IMR-90 (cell line): ENCODE results near the gene CPOX.

Experiments
- BHLHE40 ChIP-seq: fragments of 150-350 bp; IDR thresholded peaks from 2 replicates; pipeline ENCODE4 v1.6.1; 2016; ENCODE audit warnings: mild to moderate bottlenecking, low read depth, low read length
- MAFK ChIP-seq: IDR thresholded peaks from 2 replicates; pipeline ENCODE4 v1.6.1; 2012; ENCODE audit warnings: low read depth, low read length, improper control_type of control experiment
- MXI1 ChIP-seq: IDR thresholded peaks from 2 replicates; pipeline ENCODE4 v1.6.1; 2012; ENCODE audit warnings: low read depth, mild to moderate bottlenecking, low read length, moderate library complexity, borderline replicate concordance
- NFE2L2 ChIP-seq: fragments of 150-350 bp; IDR thresholded peaks from 2 replicates; pipeline ENCODE4 v1.6.1; 2016; ENCODE audit warnings: low read depth, mild to moderate bottlenecking, low read length
- POLR2A ChIP-seq: IDR thresholded peaks from 2 replicates; pipeline ENCODE4 v1.6.1; 2012; ENCODE audit warnings: mild to moderate bottlenecking, low read depth, low read length
- RFX5 ChIP-seq: IDR thresholded peaks from 2 replicates; pipeline ENCODE4 v1.8.0; 2012; ENCODE audit warnings: low read depth, mild to moderate bottlenecking, low read length, moderate library complexity
- SMC3 ChIP-seq: fragments of 150-350 bp; IDR thresholded peaks from 2 replicates; pipeline ENCODE4 v1.6.1; 2016; ENCODE audit warnings: low read depth, mild to moderate bottlenecking, antibody characterized with exemption, low read length, moderate library complexity
- TF ChIP-seq, protein P1 (sequence below): conservative IDR thresholded peaks from 2 replicates; pipeline ENCODE4 v1.5.1; 2012; ENCODE audit warnings: mild to moderate bottlenecking, low read depth, low read length, improper control_type of control experiment

DNA sequence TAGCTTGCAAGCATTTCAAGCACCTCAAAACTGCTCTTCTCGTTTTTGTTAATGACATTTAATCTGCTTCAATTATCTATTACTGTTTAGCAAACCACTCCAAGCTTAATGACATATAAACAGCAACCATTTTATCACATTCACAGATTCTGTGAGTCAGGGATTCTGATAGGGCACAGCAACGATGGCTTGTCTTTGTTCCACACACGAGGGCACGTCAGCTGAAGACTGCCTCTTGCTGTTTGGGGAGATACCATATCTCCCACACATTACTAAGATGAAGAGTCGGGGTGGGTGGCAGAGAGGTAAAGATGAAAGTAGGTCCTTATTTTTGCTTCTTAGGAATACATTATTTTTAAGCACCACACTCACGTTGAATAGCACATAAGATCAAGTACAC lies 19.3 kb downstream of the CPOX start:
- TF ChIP-seq, protein P1, sequence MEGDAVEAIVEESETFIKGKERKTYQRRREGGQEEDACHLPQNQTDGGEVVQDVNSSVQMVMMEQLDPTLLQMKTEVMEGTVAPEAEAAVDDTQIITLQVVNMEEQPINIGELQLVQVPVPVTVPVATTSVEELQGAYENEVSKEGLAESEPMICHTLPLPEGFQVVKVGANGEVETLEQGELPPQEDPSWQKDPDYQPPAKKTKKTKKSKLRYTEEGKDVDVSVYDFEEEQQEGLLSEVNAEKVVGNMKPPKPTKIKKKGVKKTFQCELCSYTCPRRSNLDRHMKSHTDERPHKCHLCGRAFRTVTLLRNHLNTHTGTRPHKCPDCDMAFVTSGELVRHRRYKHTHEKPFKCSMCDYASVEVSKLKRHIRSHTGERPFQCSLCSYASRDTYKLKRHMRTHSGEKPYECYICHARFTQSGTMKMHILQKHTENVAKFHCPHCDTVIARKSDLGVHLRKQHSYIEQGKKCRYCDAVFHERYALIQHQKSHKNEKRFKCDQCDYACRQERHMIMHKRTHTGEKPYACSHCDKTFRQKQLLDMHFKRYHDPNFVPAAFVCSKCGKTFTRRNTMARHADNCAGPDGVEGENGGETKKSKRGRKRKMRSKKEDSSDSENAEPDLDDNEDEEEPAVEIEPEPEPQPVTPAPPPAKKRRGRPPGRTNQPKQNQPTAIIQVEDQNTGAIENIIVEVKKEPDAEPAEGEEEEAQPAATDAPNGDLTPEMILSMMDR, result no peak
- TF ChIP-seq NFE2L2 (no peak), SMC3 (no peak), MXI1 (no peak), BHLHE40 (no peak), POLR2A (no peak), MAFK (no peak), RFX5 (no peak)
